H9 (cell line): ENCODE data around the gene ADAMTS17. TPM values are rescaled to one million over a fixed set of nuclear protein-coding genes. Genes with fewer than 3 reads are reported as not detected.

Experiments used
- DNase-seq: peaks from one replicate; pipeline ENCODE4 v3.0.0-alpha.2; 2017
- H2AFZ ChIP-seq: one replicate; pipeline ENCODE4 v1.6.1; 2013; ENCODE audit warnings: mild to moderate bottlenecking, low read length, control low read depth, moderate library complexity
- H2AK5ac ChIP-seq: 2 replicates; pipeline ENCODE4 v1.6.1; 2013; ENCODE audit warnings: low read length, control low read depth, mixed read lengths; ENCODE audit not compliant: insufficient read length
- H2BK120ac ChIP-seq: one replicate; pipeline ENCODE4 v1.6.1; 2013; ENCODE audit warnings: low read depth, mild to moderate bottlenecking, low read length, control low read depth, inconsistent platforms; ENCODE audit not compliant: poor library complexity, severe bottlenecking
- H2BK12ac ChIP-seq: 2 replicates; pipeline ENCODE4 v1.6.1; 2013; ENCODE audit warnings: low read length, control low read depth, mixed read lengths, low read depth; ENCODE audit not compliant: insufficient read length
- H2BK15ac ChIP-seq: 2 replicates; pipeline ENCODE4 v1.6.1; 2013; ENCODE audit warnings: low read depth, low read length, control low read depth
- H2BK20ac ChIP-seq: one replicate; pipeline ENCODE4 v1.6.1; 2013; ENCODE audit warnings: low read depth, mild to moderate bottlenecking, low read length, control low read depth, inconsistent platforms; ENCODE audit not compliant: poor library complexity, severe bottlenecking
- H2BK5ac ChIP-seq: 2 replicates; pipeline ENCODE4 v1.6.1; 2013; ENCODE audit warnings: low read length, control low read depth, mixed read lengths; ENCODE audit not compliant: insufficient read length
- H3K14ac ChIP-seq: 2 replicates; pipeline ENCODE4 v1.6.1; 2013; ENCODE audit warnings: low read length, control low read depth; ENCODE audit not compliant: insufficient read depth
- H3K18ac ChIP-seq: 2 replicates; pipeline ENCODE4 v1.6.1; 2013; ENCODE audit warnings: low read depth, mild to moderate bottlenecking, mixed read lengths, low read length, control low read depth; ENCODE audit not compliant: insufficient read length
- H3K23ac ChIP-seq: 2 replicates; pipeline ENCODE4 v1.6.1; 2013; ENCODE audit warnings: low read length, control low read depth, mixed read lengths, low read depth; ENCODE audit not compliant: insufficient read length
- H3K23me2 ChIP-seq: 2 replicates; pipeline ENCODE4 v1.6.1; 2013; ENCODE audit warnings: low read depth, mild to moderate bottlenecking, mixed read lengths, low read length, control low read depth; ENCODE audit not compliant: insufficient read length, poor library complexity, severe bottlenecking
- H3K27ac ChIP-seq: 2 replicates; pipeline ENCODE4 v1.5.1; 2013; ENCODE audit warnings: low read length, control low read depth, mixed read lengths, low read depth; ENCODE audit not compliant: insufficient read length
- H3K27me3 ChIP-seq: 2 replicates; pipeline ENCODE4 v1.6.1; 2013; ENCODE audit warnings: low read length, control low read depth, inconsistent platforms; ENCODE audit not compliant: insufficient read depth
- H3K4ac ChIP-seq: 2 replicates; pipeline ENCODE4 v1.6.1; 2013; ENCODE audit warnings: low read depth, mild to moderate bottlenecking, control low read depth, inconsistent platforms, low read length, moderate library complexity
- H3K4me1 ChIP-seq: 2 replicates; pipeline ENCODE4 v1.6.1; 2013; ENCODE audit warnings: low read length, control low read depth, inconsistent platforms; ENCODE audit not compliant: insufficient read depth
- H3K4me2 ChIP-seq: 2 replicates; pipeline ENCODE4 v1.6.1; 2013; ENCODE audit warnings: low read length, control low read depth, mixed read lengths; ENCODE audit not compliant: insufficient read length, insufficient read depth
- H3K56ac ChIP-seq: 2 replicates; pipeline ENCODE4 v1.6.1; 2013; ENCODE audit warnings: low read depth, mild to moderate bottlenecking, mixed read lengths, low read length, control low read depth; ENCODE audit not compliant: insufficient read length
- H3K79me1 ChIP-seq: 2 replicates; pipeline ENCODE4 v1.6.1; 2013; ENCODE audit warnings: low read depth, mild to moderate bottlenecking, moderate library complexity, low read length, control low read depth, inconsistent platforms; ENCODE audit not compliant: insufficient read depth, poor library complexity, severe bottlenecking
- H3K79me2 ChIP-seq: 2 replicates; pipeline ENCODE4 v1.6.1; 2013; ENCODE audit warnings: low read length, control low read depth, inconsistent platforms; ENCODE audit not compliant: insufficient read depth
- H3K9ac ChIP-seq: 2 replicates; pipeline ENCODE4 v1.6.1; 2013; ENCODE audit warnings: low read length, control low read depth, mixed read lengths; ENCODE audit not compliant: insufficient read length; ENCODE audit errors: extremely low read depth
- H3K9me3 ChIP-seq: one replicate; pipeline ENCODE4 v1.6.1; 2013; ENCODE audit warnings: low read depth, low read length, inconsistent platforms; ENCODE audit not compliant: control insufficient read depth
- H3T11ph ChIP-seq: one replicate; pipeline ENCODE4 v1.6.1; 2013; ENCODE audit warnings: mild to moderate bottlenecking, low read length, control low read depth, inconsistent platforms
- H4K20me1 ChIP-seq: one replicate; pipeline ENCODE4 v1.6.1; 2013; ENCODE audit not compliant: control insufficient read depth, insufficient read length, insufficient read depth
- H4K5ac ChIP-seq: 2 replicates; pipeline ENCODE4 v1.6.1; 2013; ENCODE audit warnings: low read depth, mild to moderate bottlenecking, mixed read lengths, low read length, control low read depth; ENCODE audit not compliant: insufficient read length
- H4K8ac ChIP-seq: replicated peaks from 2 replicates; pipeline ENCODE4 v1.6.1; 2013; ENCODE audit warnings: low read length, control low read depth, mixed read lengths, low read depth; ENCODE audit not compliant: insufficient read length
- H4K91ac ChIP-seq: 2 replicates; pipeline ENCODE4 v1.6.1; 2013; ENCODE audit warnings: low read depth, mild to moderate bottlenecking, moderate library complexity, mixed read lengths, low read length, control low read depth; ENCODE audit not compliant: insufficient read length
- H3K27ac Mint-ChIP-seq, 3 experiments: 2 replicates in 2 of 3; 3 replicates in 1 of 3; pipeline ENCODE4 v1.8.0; 2020 to 2021; ENCODE audit warnings: mixed read lengths in 3 of 3, mild to moderate bottlenecking in 1 of 3, moderate library complexity in 1 of 3
- H3K27me3 Mint-ChIP-seq: 2 replicates; pipeline ENCODE4 v1.8.0; 2021; ENCODE audit warnings: low read depth, mild to moderate bottlenecking, moderate library complexity, mixed read lengths
- H3K36me3 Mint-ChIP-seq, 3 experiments: 2 replicates in 2 of 3; 3 replicates in 1 of 3; pipeline ENCODE4 v1.8.0; 2020 to 2021; ENCODE audit warnings: low read depth in 3 of 3, mixed read lengths in 3 of 3; ENCODE audit not compliant: insufficient read depth in 1 of 3
- H3K4me1 Mint-ChIP-seq, 2 experiments: 2 replicates each; pipeline ENCODE4 v1.8.0; 2020; ENCODE audit warnings: mixed read lengths in 2 of 2
- H3K4me3 Mint-ChIP-seq, 2 experiments: 2 replicates in 1 of 2; 3 replicates in 1 of 2; pipeline ENCODE4 v1.8.0; 2020 to 2021; ENCODE audit warnings: mild to moderate bottlenecking in 2 of 2, mixed read lengths in 2 of 2, moderate library complexity in 1 of 2
- H3K9me3 Mint-ChIP-seq, 2 experiments: 2 replicates in 1 of 2; 3 replicates in 1 of 2; pipeline ENCODE4 v1.8.0; 2020; ENCODE audit warnings: mild to moderate bottlenecking in 2 of 2, mixed read lengths in 2 of 2, moderate library complexity in 1 of 2
- CTCF ChIP-seq: fragments of 200-600 bp; sonication (generic); conservative IDR thresholded peaks from 3 replicates; pipeline ENCODE4 v1.8.0; 2021; ENCODE audit warnings: antibody characterized with exemption, mild to moderate bottlenecking
- WGBS: extraction: QIAGEN DNeasy Blood & Tissue Kit; methylation state at CpG from one replicate; pipeline ENCODE4 v1.1.7; 2013; ENCODE audit warnings: missing lambda C conversion rate, low lambda C conversion rate, mixed read lengths; ENCODE audit not compliant: insufficient read length; ENCODE audit errors: extremely low coverage; 5-methylcytosine and 5-hydroxymethylcytosine counted together
- total RNA-seq: library from RNA; stranded (reverse); gene quantifications from 2 replicates; pipeline ENCODE4 v1.2.1, GENCODE V29; 2021

Gene ADAMTS17
- total RNA-seq, 1 experiment from 2014 or later, result 2.9 TPM

GRCh38 chr15:100318880-100319279 is 22.9 kb downstream of the ADAMTS17 start:
- H3K27ac Mint-ChIP-seq, result no peak overlapping the region
- H4K91ac ChIP-seq, result no peak overlapping the region
- peaks cover 1 to 5% (median 3%) of the 10 kb centered on the region in 3 experiments; a peak in 4 of 7 replicates for H3K36me3 Mint-ChIP-seq
- no peak overlapping the region for H3K4ac ChIP-seq
- H3K4me2 ChIP-seq, result no peak overlapping the region
- no peak overlapping the region for H2AK5ac ChIP-seq
- H2AFZ ChIP-seq, result no peak overlapping the region
- no peaks in the 10 kb centered on the region for H3K9me3 Mint-ChIP-seq
- no peak overlapping the region for H3K9ac ChIP-seq
- TF ChIP-seq CTCF, result no peak
- no peaks in the 10 kb centered on the region for H3K9me3 ChIP-seq
- H3K23me2 ChIP-seq, result no peaks in the 10 kb centered on the region
- H3K79me2 ChIP-seq, result no peaks in the 10 kb centered on the region
- H4K20me1 ChIP-seq, result no peaks in the 10 kb centered on the region
- no peak for DNase-seq
- H2BK20ac ChIP-seq, result no peak overlapping the region
- H3T11ph ChIP-seq, result no peak overlapping the region
- H2BK12ac ChIP-seq, result no peak overlapping the region
- H3K4me1 ChIP-seq, result no peaks in the 10 kb centered on the region
- H2BK120ac ChIP-seq, result no peak overlapping the region
- no peaks in the 10 kb centered on the region for H3K27me3 Mint-ChIP-seq
- H2BK15ac ChIP-seq, result no peak overlapping the region
- H3K27ac ChIP-seq, result no peak overlapping the region
- H3K27me3 ChIP-seq, result no peaks in the 10 kb centered on the region
- no peak overlapping the region for H3K14ac ChIP-seq
- H4K5ac ChIP-seq, result no peak overlapping the region
- no CpG with 5 or more reads among the region's 4 CpGs for WGBS
- no peaks in the 10 kb centered on the region for H3K4me1 Mint-ChIP-seq
- H3K79me1 ChIP-seq, result no peaks in the 10 kb centered on the region
- H4K8ac ChIP-seq, result no peak overlapping the region
- no peak overlapping the region for H2BK5ac ChIP-seq
- no peak overlapping the region for H3K18ac ChIP-seq
- H3K56ac ChIP-seq, result no peak overlapping the region
- no peak overlapping the region for H3K4me3 Mint-ChIP-seq
- no peak overlapping the region for H3K23ac ChIP-seq
